NCI-H128 (cell line): ENCODE data around the gene CISH.

Experiments
- DNase-seq: peaks from one replicate; lab custom pipeline; 2025; ENCODE audit not compliant: unreplicated experiment; lab: John Stamatoyannopoulos, UW

CISH gene

GRCh38 chr3:50599716-50600118 is 11.9 kb downstream of the CISH start:
- no peak for DNase-seq

DNA sequence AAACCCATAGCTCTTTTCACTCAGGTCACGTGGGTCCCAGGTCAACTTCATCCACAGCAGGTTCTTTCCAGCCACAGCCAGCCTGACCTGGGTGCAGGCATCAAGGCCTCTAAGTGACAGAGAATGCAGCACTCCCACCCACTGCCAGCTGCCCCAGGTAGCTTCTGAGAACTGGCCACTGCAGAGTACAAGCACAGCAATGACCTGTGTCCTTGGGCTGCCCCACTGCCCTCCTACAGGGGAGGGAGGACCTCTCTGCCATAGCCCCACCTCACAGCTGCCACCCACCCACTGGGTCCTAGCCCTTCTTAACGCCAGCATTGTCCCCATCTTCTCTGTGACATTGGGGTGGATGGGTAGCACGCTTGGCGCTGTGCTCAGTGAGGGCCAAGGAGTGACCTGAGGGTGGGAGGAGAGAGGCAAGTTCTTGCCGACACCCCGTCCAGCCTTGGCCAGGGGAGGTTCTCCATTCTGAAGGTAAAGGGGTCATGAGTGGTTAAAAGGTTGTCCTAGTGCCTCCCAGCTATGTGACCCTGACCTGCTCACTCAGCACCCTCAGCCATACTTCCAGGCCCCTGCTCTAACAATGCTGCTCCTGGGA is 12.4 kb downstream of the CISH start:
- no peak for DNase-seq

- DNase-seq, result no peak
Observed at GRCh38 chr3:50594253-50594785, 17.3 kb downstream of the CISH start.

- no peak for DNase-seq
Observed at GRCh38 chr3:50592568-50592967, 19.0 kb downstream of the CISH start.

DNA sequence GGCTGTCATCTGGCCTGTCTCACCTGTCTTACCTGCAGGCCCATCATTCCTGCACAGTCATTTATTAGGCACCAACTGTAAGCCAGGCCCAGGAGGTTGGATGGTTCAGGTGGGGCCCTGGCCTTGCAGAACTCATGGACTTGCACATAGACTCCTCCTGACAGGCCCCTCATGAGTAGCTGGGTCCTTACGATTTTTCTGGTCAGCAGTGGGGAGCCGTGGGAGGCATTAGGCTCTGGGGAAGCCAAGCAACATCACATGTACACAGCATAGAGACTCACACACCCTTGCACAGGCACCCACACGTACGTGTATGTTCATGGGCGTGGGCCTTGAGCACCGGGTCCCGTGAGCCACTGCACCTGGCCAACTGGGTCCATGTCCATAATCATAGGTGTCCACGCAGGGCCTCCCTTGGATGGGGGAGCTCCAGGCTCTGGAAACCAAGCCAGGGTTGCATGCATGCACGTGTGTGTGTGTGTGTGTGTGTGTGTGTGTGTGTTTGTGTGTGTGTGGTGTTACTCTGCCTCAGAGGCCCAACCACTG is 20.3 kb downstream of the CISH start:
- no peak for DNase-seq

DNA sequence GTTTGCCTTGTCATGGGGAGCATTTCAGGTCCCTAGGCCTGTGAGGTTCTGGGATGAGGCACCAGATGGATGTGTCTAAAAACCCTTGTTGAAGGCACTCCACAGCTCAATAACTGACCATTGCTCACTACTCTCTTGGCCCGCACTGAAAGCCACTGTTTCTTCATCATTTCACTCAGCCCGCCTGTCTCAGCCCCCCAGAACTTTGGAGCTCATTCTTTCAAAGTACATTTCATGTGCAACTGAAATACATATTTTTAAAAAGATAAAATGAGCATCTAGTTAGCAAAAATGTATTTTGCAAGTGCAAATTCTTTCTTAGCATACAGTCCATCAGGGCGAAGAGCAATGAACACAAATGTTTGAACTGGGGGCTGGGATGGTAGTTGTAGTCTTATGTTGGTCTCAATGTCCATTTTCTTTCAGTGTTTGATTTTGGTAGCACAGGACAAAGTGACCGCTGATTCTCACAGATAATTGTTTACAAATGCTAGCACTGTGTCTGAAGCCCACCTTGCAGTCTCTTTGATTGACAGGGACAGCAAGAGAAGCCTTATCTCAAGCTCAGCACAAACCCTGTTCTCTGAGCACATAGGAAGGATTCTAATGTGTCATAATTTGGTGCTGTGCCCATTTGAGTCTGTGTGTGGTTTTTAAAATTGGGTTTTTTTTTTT is 22.7 kb downstream of the CISH start:
- DNase-seq, result no peak

GRCh38 chr3:50587806-50588758 is 23.5 kb downstream of the CISH start:
- no peak for DNase-seq

GRCh38 chr3:50587373-50587772 is 24.2 kb downstream of the CISH start:
- no peak for DNase-seq

- DNase-seq, result no peak
Observed at GRCh38 chr3:50586763-50587070, 24.9 kb downstream of the CISH start.

DNA sequence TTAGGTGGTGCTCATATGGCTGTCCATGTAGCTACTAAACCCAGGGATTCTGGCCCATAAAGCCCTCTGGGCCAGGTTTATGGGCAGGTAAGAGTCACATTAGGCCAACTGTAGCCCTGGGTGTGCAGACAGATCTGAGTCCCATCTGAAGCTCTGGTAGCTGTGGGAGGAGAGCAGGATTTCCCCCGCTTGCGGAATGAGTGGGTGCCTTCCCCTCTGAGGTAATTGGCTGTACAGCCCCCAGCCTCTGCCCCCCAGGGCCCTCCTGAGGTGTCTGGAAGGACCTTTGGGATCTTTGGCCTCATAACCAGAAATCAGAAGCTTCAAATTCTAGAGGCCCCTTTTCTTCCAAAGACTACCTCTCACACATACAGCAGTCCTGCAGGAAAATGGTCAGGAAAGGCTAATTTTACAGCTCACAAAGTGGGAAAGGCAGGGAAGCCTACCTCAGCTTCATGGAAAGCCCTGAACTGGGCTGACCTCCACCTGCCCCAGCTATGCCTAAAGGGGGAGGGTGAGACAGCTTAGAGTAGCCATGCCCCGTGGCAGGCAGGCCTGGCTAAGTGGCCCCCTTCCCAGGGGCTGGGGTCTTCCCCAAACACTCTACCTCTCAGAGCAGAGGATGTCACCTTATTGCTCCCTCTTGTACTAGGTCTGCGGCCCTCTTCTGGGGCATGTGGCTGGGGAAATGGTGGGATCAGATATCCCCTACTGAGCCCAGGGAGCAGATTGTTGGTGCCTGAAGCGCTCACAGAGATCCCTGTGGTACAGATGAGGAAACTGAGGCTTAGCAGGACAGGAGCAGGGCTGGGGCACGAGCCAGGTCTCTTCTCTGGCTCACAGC is 25.4 kb downstream of the CISH start:
- no peak for DNase-seq

GRCh38 chr3:50584391-50584790 is 27.2 kb downstream of the CISH start:
- no peak for DNase-seq

GRCh38 chr3:50583897-50584296 is 27.7 kb downstream of the CISH start:
- DNase-seq, result no peak

DNA sequence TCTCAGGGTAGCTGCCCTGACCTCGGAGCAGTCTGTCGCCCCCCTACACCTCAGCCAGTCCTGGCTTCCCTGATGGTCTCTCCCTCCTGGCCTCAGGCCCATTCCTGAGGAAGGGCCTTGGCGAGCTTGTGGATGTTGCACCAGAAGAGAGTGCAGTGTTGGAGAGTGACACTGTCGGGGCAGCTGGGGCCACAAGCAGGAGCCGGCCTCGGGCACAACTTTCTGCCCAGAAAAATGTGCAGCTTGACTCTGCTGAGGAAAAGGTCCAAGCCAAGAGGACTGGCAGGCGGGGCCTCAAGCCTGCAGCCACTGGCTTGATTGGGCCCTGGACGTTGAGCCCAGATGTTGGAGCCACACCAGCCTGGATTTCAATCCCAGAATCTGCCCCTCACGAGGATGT is 29.5 kb downstream of the CISH start:
- no peak for DNase-seq

DNA sequence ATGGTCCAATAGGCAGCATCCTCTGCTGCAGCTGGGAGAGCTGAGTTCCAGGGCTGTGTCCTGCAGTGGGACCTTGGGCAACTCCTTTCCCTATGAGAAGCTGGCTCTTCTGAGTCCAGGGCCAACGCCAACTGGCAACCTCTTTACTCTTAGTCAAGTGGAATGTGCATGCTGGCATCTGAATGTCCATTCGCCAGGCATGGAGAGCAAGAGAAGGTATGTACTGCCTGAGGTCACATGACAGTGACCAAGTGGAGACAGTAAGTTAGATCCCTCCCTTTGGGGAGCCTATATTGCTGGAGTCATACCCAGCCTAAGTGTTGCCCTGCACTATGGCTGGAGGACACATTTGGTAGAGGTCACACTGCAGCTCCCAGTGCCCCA is 30.1 kb downstream of the CISH start:
- no peak for DNase-seq

DNA sequence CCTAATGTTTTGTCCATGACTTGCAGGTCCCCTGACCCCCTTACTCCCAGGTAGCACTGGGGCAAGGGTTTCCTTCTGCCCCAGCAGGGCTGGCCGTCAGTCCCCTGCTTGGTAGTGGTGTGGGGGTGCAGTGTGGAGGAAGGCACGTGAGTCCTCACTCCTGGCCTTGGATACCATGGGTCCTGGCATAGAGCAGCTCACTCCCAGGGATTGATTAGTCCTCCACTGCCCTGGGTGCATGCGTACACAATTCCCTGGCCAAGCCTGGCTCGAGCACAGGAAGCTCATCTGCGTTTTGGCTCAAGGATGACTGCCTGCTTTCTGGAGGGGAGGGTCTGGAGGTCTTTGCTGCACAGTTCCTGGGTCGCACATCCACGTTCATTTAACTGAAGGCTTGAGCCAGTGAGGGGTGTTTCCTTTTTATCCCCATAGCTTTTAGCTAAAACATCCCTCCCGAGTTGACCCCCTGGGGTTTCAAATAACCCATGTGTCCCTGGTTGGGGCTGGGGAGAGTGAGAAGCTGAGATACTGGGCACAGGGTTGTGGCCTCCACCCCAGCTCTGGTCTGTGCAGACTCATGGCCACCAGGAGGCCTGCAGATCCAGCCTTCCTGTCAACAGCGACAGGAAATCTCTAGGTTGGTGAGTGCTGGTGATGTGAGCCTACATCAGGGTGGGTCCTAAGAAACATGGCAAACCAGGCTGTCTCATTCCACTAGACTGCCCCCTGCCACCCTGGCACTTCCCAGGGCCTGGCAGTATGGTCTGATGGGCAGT is 30.7 kb downstream of the CISH start:
- no peak for DNase-seq

- DNase-seq, result no peak
Observed at GRCh38 chr3:50577348-50577747, 34.2 kb downstream of the CISH start.

DNA sequence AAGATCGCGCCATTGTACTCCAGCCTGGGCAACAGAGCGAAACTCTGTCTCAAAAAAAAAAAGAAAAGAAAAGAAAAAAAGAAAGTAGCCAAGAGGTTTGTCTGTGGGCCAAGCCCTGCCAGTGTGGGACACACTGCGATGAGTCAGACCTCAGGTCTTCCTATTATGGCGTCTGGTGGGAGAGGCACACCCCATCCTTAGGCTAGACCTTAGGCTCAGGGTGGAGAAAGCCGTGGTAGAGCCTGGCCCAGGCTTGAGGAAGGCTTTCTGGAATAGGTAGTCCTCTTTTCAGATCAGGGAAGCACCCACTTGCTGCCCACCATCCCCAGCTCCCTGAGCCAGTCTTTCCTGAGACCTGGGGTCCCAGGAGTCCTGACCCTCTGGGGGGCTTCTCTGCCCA is 36.2 kb downstream of the CISH start:
- no peak for DNase-seq

- DNase-seq, result no peak
Observed at GRCh38 chr3:50574444-50574831, 37.1 kb downstream of the CISH start.

GRCh38 chr3:50573566-50574443 is 37.8 kb downstream of the CISH start:
- DNase-seq, result no peak
